Transverse colon (tissue), 4 donors: Measurements from ENCODE around the gene FUT9. TPM values are rescaled to one million over a fixed set of nuclear protein-coding genes. Genes with fewer than 3 reads are reported as not detected.

ENCODE experiments used
- DNase-seq: peaks from one replicate; pipeline ENCODE4 v3.0.0-alpha.2; 2019
- H3K27ac ChIP-seq, 4 donors: fragments of 200-600 bp; sonication (generic); 2 replicates each; pipeline ENCODE4 v1.5.1; 2016 to 2018; ENCODE audit warnings: inconsistent platforms in 4 of 4
- H3K27me3 ChIP-seq: fragments of 200-600 bp; sonication (generic); 2 replicates; pipeline ENCODE4 v1.5.1; 2017; ENCODE audit warnings: inconsistent platforms
- H3K36me3 ChIP-seq, 4 donors: fragments of 200-600 bp; sonication (generic); 2 replicates each; pipeline ENCODE4 v1.5.1; 2017 to 2019; ENCODE audit warnings: inconsistent platforms in 4 of 4
- H3K4me1 ChIP-seq, 4 donors: fragments of 200-600 bp; sonication (generic); 2 replicates each; pipeline ENCODE4 v1.5.1; 2017 to 2020; ENCODE audit warnings: inconsistent platforms in 4 of 4
- H3K4me3 ChIP-seq, 4 donors: fragments of 200-600 bp; sonication (generic); 1 replicate in 1 of 4; 2 replicates in 3 of 4; pipeline versions ENCODE4 v1.5.1 to v1.6.1; 2017 to 2019; ENCODE audit warnings: inconsistent platforms in 4 of 4
- H3K9me3 ChIP-seq, 2 donors: fragments of 200-600 bp; sonication (generic); 2 replicates each; pipeline ENCODE4 v1.5.1; 2017 to 2019; ENCODE audit warnings: inconsistent platforms in 2 of 2
- CTCF ChIP-seq, 5 experiments: fragments of 200-600 bp in 3 of 5; fragments of 450-650 bp in 2 of 5; sonication (generic) in 3 of 5; IDR thresholded peaks; 1 replicate in 2 of 5; 2 replicates in 3 of 5; pipeline ENCODE4 v1.5.1; 2016 to 2017; ENCODE audit warnings: antibody characterized with exemption in 5 of 5, inconsistent platforms in 3 of 5, mild to moderate bottlenecking in 2 of 5, moderate library complexity in 1 of 5
- EP300 ChIP-seq: sonication (generic); formaldehyde crosslinking; IDR thresholded peaks from one replicate; pipeline ENCODE4 v1.6.1; 2017; ENCODE audit warnings: antibody characterized with exemption, low read depth
- POLR2A ChIP-seq: fragments of 450-650 bp; IDR thresholded peaks from one replicate; pipeline ENCODE4 v1.6.1; 2016; ENCODE audit warnings: antibody characterized with exemption, mild to moderate bottlenecking, moderate library complexity
- POLR2AphosphoS5 ChIP-seq, 3 donors: sonication (generic); formaldehyde crosslinking; IDR thresholded peaks; one replicate each; pipeline ENCODE4 v1.6.1; 2016; ENCODE audit warnings: antibody characterized with exemption in 3 of 3
- WGBS, 2 donors: methylation state at CpG; one replicate each; pipeline ENCODE4 v1.1.5; 2018; ENCODE audit warnings: low coverage in 1 of 2; 5-methylcytosine and 5-hydroxymethylcytosine counted together
- in situ Hi-C, 4 donors: fragments of 200-750 bp; cut with MboI; loops; one replicate each; pipeline versions ENCODE4 v1.15.0 to v1.15.1; 2017; ENCODE audit warnings: low sequenced_read_pairs in 3 of 4, low pct_ligation_motif_present in 1 of 4, low pct_unique_long_range_greater_than_20kb in 1 of 4
- intact Hi-C: fragments of 100-400 bp; cut with DNase I; formaldehyde crosslinking; loops from one replicate; pipeline ENCODE4 v1.15.1; 2023; ENCODE audit warnings: low total_unique reads
- total RNA-seq, 4 donors: library from RNA; depleted of rRNA; stranded (reverse); fragments of >200 nt; gene quantifications; one replicate each; pipeline ENCODE4 v1.1.0, GENCODE V29; 2016

The FUT9 gene
- total RNA-seq, 4 donors from 2014 or later, result under 0.01 TPM; not detected in 3

GRCh38 chr6:96234444-96234843 lies 218.7 kb downstream of the FUT9 start:
- intact Hi-C loops (no loop called here), in situ Hi-C loops (no loop called here)
- WGBS, 2 donors, result 68 to 79% methylated on average over 2 of the region's 2 CpGs
- H3K4me3 ChIP-seq, result no peak overlapping the region
- H3K27me3 ChIP-seq, result no peaks in the 10 kb centered on the region
- no peaks in the 10 kb centered on the region for H3K9me3 ChIP-seq
- no peak overlapping the region for H3K27ac ChIP-seq
- DNase-seq, result no peak
- H3K36me3 ChIP-seq, result no peaks in the 10 kb centered on the region
- H3K4me1 ChIP-seq, result no peaks in the 10 kb centered on the region
- TF ChIP-seq POLR2AphosphoS5 (IDR thresholded peaks at IDR 0.05) (no peak), EP300 (no peak), POLR2A (no peak), CTCF (IDR thresholded peaks at IDR 0.05) (no peak)

GRCh38 chr6:96235927-96236326 lies 220.2 kb downstream of the FUT9 start:
- Histone ChIP-seq H3K9me3 (no peaks in the 10 kb centered on the region), H3K36me3 (no peaks in the 10 kb centered on the region), H3K4me1 (no peaks in the 10 kb centered on the region), H3K4me3 (no peak overlapping the region), H3K27ac (no peak overlapping the region), H3K27me3 (no peaks in the 10 kb centered on the region)
- WGBS, 2 donors, result 88 to 91% methylated on average over 3 to 5 of the region's 5 CpGs
- TF ChIP-seq CTCF (IDR thresholded peaks at IDR 0.05), result no peak
- TF ChIP-seq EP300, result no peak
- TF ChIP-seq POLR2A, result no peak
- no peak for TF ChIP-seq POLR2AphosphoS5 (IDR thresholded peaks at IDR 0.05)
- intact Hi-C loops (no loop called here), in situ Hi-C loops (no loop called here)
- no peak for DNase-seq

GRCh38 chr6:96236471-96236870 lies 220.7 kb downstream of the FUT9 start:
- H3K36me3 ChIP-seq, result no peaks in the 10 kb centered on the region
- no peak for TF ChIP-seq POLR2A
- DNase-seq, result no peak
- H3K27ac ChIP-seq, result no peak overlapping the region
- intact Hi-C loops, result no loop called here
- no peak overlapping the region for H3K4me3 ChIP-seq
- no peaks in the 10 kb centered on the region for H3K4me1 ChIP-seq
- no peaks in the 10 kb centered on the region for H3K27me3 ChIP-seq
- no peaks in the 10 kb centered on the region for H3K9me3 ChIP-seq
- in situ Hi-C loops, result no loop called here
- WGBS, 2 donors, result 45 to 72% methylated on average over 3 of the region's 3 CpGs

- in situ Hi-C loops (no loop called here), intact Hi-C loops (no loop called here)
- TF ChIP-seq CTCF (IDR thresholded peaks at IDR 0.05) (no peak), POLR2AphosphoS5 (IDR thresholded peaks at IDR 0.05) (no peak), EP300 (no peak), POLR2A (no peak)
- DNase-seq, result no peak
- no peaks in the 10 kb centered on the region for H3K9me3 ChIP-seq
- no peak overlapping the region for H3K27ac ChIP-seq
- H3K4me1 ChIP-seq, result no peaks in the 10 kb centered on the region
- no peak overlapping the region for H3K4me3 ChIP-seq
- no peaks in the 10 kb centered on the region for H3K27me3 ChIP-seq
- no peaks in the 10 kb centered on the region for H3K36me3 ChIP-seq
- 49 to 79% methylated on average over 3 of the region's 3 CpGs for WGBS, 2 donors
These were observed 222.0 kb downstream of the FUT9 start for GRCh38 chr6:96237638-96238347.

- intact Hi-C loops, result no loop called here
- Histone ChIP-seq H3K27ac (no peak overlapping the region), H3K9me3 (no peaks in the 10 kb centered on the region), H3K36me3 (no peaks in the 10 kb centered on the region), H3K4me3 (no peak overlapping the region), H3K4me1 (no peaks in the 10 kb centered on the region), H3K27me3 (no peaks in the 10 kb centered on the region)
- WGBS, 2 donors, result 28 to 56% methylated on average over 2 of the region's 2 CpGs
- DNase-seq, result no peak
- TF ChIP-seq POLR2AphosphoS5 (IDR thresholded peaks at IDR 0.05) (no peak), POLR2A (no peak), EP300 (no peak), CTCF (IDR thresholded peaks at IDR 0.05) (no peak)
- in situ Hi-C loops, result no loop called here
These were observed 230.8 kb downstream of the FUT9 start for GRCh38 chr6:96246563-96246962.
